Measurements from ENCODE around the gene MCM9.
A peak's percentile ranks its signal among the peaks of the same experiment; 100 is the strongest.
"Not testable (repeated sequence)": the region's sequence is repeated elsewhere in the genome, so short reads cannot be mapped to it uniquely, and the experiment has no call there.

MCM9 gene

GRCh38 chr6:118801257-118801656 lies 133.7 kb downstream of the MCM9 start:
- no peak for DNase-seq (ENCODE audit: low read depth, low spot score)
- no peak for TF ChIP-seq SUZ12 (IDR thresholded peaks at IDR 0.05; ENCODE audit: extremely low read depth, insufficient read depth, insufficient read length)
- TF ChIP-seq YY1 (IDR thresholded peaks at IDR 0.05; ENCODE audit: insufficient read depth, insufficient read length), result no peak
- TF ChIP-seq ZNF274 (IDR thresholded peaks at IDR 0.05; ENCODE audit: low read depth, low read length), result no peak
- Histone ChIP-seq H3K9ac (ENCODE audit: insufficient read length, low read depth) (no peak overlapping the region), H3K4me3 (ENCODE audit: insufficient read length, low read depth) (no peak overlapping the region), H3K9me3 (ENCODE audit: insufficient read depth, low read length) (peaks cover 3% of the 10 kb centered on the region; the same call in 1 of the 2 replicates), H3K36me3 (ENCODE audit: insufficient read depth, insufficient read length, low read length) (no peaks in the 10 kb centered on the region), H3K27me3 (ENCODE audit: insufficient read depth, insufficient read length) (no peaks in the 10 kb centered on the region), H3K4me1 (ENCODE audit: insufficient read depth, insufficient read length) (peaks cover 2% of the 10 kb centered on the region)

- TF ChIP-seq SUZ12 (IDR thresholded peaks at IDR 0.05; ENCODE audit: extremely low read depth, insufficient read depth, insufficient read length) (no peak), ZNF274 (IDR thresholded peaks at IDR 0.05; ENCODE audit: low read depth, low read length) (no peak), YY1 (IDR thresholded peaks at IDR 0.05; ENCODE audit: insufficient read depth, insufficient read length) (no peak)
Observed at GRCh38 chr6:118800394-118801071, 134.4 kb downstream of the MCM9 start.

DNA sequence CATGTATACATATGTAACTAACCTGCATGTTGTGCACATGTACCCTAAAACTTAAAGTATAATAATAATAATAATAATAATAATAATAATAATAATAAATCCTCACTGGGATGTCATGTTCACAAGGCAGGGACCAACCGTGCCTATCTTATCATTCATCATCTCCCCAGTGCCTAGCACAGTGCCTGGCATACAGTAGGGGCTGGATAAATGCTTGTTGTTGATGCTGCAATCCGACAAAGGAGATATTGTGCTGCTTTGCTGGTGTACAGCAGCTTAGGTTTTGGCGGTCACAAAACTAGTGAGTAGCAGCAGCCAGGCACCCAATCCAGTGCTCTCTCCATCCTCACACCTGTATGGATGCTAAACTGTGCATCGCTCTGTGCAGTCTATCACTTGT lies 135.1 kb downstream of the MCM9 start:
- H3K36me3 ChIP-seq (ENCODE audit: insufficient read depth, insufficient read length, low read length), result no peaks in the 10 kb centered on the region
- H3K9ac ChIP-seq (ENCODE audit: insufficient read length, low read depth), result no peak overlapping the region
- peaks cover 2% of the 10 kb centered on the region for H3K4me1 ChIP-seq (ENCODE audit: insufficient read depth, insufficient read length)
- TF ChIP-seq ZNF274 (IDR thresholded peaks at IDR 0.05; ENCODE audit: low read depth, low read length) (no peak), SUZ12 (IDR thresholded peaks at IDR 0.05; ENCODE audit: extremely low read depth, insufficient read depth, insufficient read length) (no peak), YY1 (IDR thresholded peaks at IDR 0.05; ENCODE audit: insufficient read depth, insufficient read length) (no peak)
- H3K9me3 ChIP-seq (ENCODE audit: insufficient read depth, low read length), result peaks cover 11% of the 10 kb centered on the region; the same call in 1 of the 2 replicates
- no peak for DNase-seq (ENCODE audit: low read depth, low spot score)
- H3K4me3 ChIP-seq (ENCODE audit: insufficient read length, low read depth), result no peak overlapping the region
- H3K27me3 ChIP-seq (ENCODE audit: insufficient read depth, insufficient read length), result no peaks in the 10 kb centered on the region

More at GRCh38 chr6:118800394-118801071, 134.4 kb downstream of the MCM9 start:
- no peak overlapping the region for H3K4me3 ChIP-seq (ENCODE audit: insufficient read length, low read depth)
- no peaks in the 10 kb centered on the region for H3K27me3 ChIP-seq (ENCODE audit: insufficient read depth, insufficient read length)
- no peak overlapping the region for H3K9ac ChIP-seq (ENCODE audit: insufficient read length, low read depth)
- H3K4me1 ChIP-seq (ENCODE audit: insufficient read depth, insufficient read length), result peaks cover 2% of the 10 kb centered on the region
- peaks cover 10% of the 10 kb centered on the region; the same call in 1 of the 2 replicates for H3K9me3 ChIP-seq (ENCODE audit: insufficient read depth, low read length)
- H3K36me3 ChIP-seq (ENCODE audit: insufficient read depth, insufficient read length, low read length), result no peaks in the 10 kb centered on the region
- DNase-seq (ENCODE audit: low read depth, low spot score), result peak; percentile 59

DNA sequence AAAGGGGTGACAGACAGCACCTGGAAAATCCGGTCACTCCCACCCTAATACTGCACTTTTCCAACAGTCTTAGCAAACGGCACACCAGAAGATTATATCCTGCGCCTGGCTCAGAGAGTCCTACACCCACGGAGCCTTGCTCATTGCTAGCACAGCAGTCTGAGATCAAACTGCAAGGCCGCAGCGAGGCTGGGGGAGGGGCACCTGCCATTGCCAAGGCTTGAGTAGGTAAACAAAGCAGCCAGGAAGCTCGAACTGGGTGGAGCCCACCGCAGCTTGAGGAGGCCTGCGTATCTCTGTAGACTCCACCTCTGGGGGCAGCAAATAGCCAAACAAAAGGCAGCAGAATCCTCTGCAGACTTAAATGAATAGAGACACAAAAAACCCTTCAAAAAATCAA lies 138.4 kb downstream of the MCM9 start:
- H3K36me3 ChIP-seq (ENCODE audit: insufficient read depth, insufficient read length, low read length); DNase-seq (ENCODE audit: low read depth, low spot score); H3K9ac ChIP-seq (ENCODE audit: insufficient read length, low read depth); H3K4me1 ChIP-seq (ENCODE audit: insufficient read depth, insufficient read length); H3K27me3 ChIP-seq (ENCODE audit: insufficient read depth, insufficient read length); H3K4me3 ChIP-seq (ENCODE audit: insufficient read length, low read depth): not testable (repeated sequence)
- peaks cover 16% of the 10 kb centered on the region; the same call in 1 of the 2 replicates for H3K9me3 ChIP-seq (ENCODE audit: insufficient read depth, low read length)

DNA sequence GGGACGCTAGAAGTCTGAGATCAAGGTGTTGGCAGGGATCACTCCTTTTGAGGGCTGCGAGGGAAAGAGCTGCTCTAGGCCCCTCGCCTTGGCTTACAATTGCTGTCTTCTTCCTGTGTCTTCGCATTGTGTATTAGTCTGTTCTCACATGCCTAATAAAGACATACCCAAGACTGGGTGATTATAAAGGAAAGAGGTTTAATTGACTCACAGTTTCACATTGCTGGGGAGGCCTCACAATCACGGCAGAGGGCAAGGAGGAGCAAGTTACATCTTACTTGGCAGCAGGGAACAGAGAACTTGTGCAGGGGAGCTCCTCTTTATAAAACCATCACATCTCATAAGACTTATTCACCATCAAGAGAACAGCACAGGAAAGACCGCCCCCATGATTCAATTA lies 143.5 kb downstream of the MCM9 start:
- no peak for DNase-seq (ENCODE audit: low read depth, low spot score)
- Histone ChIP-seq H3K4me3 (ENCODE audit: insufficient read length, low read depth) (no peak overlapping the region), H3K36me3 (ENCODE audit: insufficient read depth, insufficient read length, low read length) (no peaks in the 10 kb centered on the region), H3K9ac (ENCODE audit: insufficient read length, low read depth) (no peak overlapping the region), H3K9me3 (ENCODE audit: insufficient read depth, low read length) (peaks cover 16% of the 10 kb centered on the region; the same call in 1 of the 2 replicates), H3K27me3 (ENCODE audit: insufficient read depth, insufficient read length) (no peaks in the 10 kb centered on the region), H3K4me1 (ENCODE audit: insufficient read depth, insufficient read length) (no peaks in the 10 kb centered on the region)
- no peak for TF ChIP-seq SUZ12 (IDR thresholded peaks at IDR 0.05; ENCODE audit: extremely low read depth, insufficient read depth, insufficient read length)
- no peak for TF ChIP-seq ZNF274 (IDR thresholded peaks at IDR 0.05; ENCODE audit: low read depth, low read length)
- no peak for TF ChIP-seq YY1 (IDR thresholded peaks at IDR 0.05; ENCODE audit: insufficient read depth, insufficient read length)

DNA sequence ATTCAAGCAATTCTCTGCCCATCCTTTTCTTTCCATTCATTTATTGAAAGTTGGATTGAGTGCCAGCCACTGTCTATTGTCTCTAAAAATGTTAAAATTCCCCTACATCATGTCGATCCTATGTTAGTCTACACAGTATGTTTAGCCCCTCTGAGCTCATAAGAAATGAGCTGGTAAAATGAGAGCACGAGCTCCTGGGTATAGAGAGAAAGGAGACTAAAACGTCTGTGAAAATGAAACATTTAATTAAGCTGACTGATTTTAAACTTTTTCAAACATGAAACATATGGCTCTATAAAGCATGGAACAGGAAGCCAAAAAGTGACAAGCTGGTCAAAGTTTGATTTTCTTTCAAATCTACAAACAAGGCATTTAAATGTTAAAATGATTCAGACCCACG lies 145.0 kb downstream of the MCM9 start:
- Histone ChIP-seq H3K27me3 (ENCODE audit: insufficient read depth, insufficient read length) (no peaks in the 10 kb centered on the region), H3K9me3 (ENCODE audit: insufficient read depth, low read length) (peaks cover 5% of the 10 kb centered on the region; the same call in 1 of the 2 replicates), H3K4me1 (ENCODE audit: insufficient read depth, insufficient read length) (no peaks in the 10 kb centered on the region), H3K4me3 (ENCODE audit: insufficient read length, low read depth) (no peak overlapping the region), H3K36me3 (ENCODE audit: insufficient read depth, insufficient read length, low read length) (no peaks in the 10 kb centered on the region), H3K9ac (ENCODE audit: insufficient read length, low read depth) (no peak overlapping the region)
- TF ChIP-seq ZNF274 (IDR thresholded peaks at IDR 0.05; ENCODE audit: low read depth, low read length) (no peak), SUZ12 (IDR thresholded peaks at IDR 0.05; ENCODE audit: extremely low read depth, insufficient read depth, insufficient read length) (no peak), YY1 (IDR thresholded peaks at IDR 0.05; ENCODE audit: insufficient read depth, insufficient read length) (no peak)
- no peak for DNase-seq (ENCODE audit: low read depth, low spot score)

DNA sequence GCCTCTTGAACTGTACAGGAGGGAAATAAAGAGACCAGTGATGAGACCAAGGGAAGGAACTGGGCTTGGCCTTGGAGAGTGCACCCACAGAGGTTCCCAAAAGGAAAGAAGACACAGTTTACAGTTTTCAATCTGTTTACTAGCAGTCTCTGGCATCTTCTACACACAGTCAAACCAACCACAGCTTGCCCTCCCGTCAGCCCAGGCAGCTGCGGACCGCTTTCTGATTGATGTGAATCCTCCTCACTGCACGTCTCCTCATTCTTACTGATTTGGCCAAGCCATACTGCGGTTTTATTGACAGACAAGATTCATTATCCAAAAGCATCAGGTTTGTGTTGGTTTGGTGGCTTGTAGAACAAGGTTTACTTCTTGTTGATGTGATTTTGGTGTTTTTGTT lies 145.5 kb downstream of the MCM9 start:
- Histone ChIP-seq H3K36me3 (ENCODE audit: insufficient read depth, insufficient read length, low read length) (no peaks in the 10 kb centered on the region), H3K9ac (ENCODE audit: insufficient read length, low read depth) (no peak overlapping the region), H3K9me3 (ENCODE audit: insufficient read depth, low read length) (peaks cover 5% of the 10 kb centered on the region; the same call in 1 of the 2 replicates), H3K27me3 (ENCODE audit: insufficient read depth, insufficient read length) (no peaks in the 10 kb centered on the region), H3K4me3 (ENCODE audit: insufficient read length, low read depth) (no peak overlapping the region), H3K4me1 (ENCODE audit: insufficient read depth, insufficient read length) (no peaks in the 10 kb centered on the region)
- DNase-seq (ENCODE audit: low read depth, low spot score), result no peak
- TF ChIP-seq YY1 (IDR thresholded peaks at IDR 0.05; ENCODE audit: insufficient read depth, insufficient read length) (no peak), ZNF274 (IDR thresholded peaks at IDR 0.05; ENCODE audit: low read depth, low read length) (no peak), SUZ12 (IDR thresholded peaks at IDR 0.05; ENCODE audit: extremely low read depth, insufficient read depth, insufficient read length) (no peak)
